ENCODE results near the gene PRH2.

PRH2 gene

DNA sequence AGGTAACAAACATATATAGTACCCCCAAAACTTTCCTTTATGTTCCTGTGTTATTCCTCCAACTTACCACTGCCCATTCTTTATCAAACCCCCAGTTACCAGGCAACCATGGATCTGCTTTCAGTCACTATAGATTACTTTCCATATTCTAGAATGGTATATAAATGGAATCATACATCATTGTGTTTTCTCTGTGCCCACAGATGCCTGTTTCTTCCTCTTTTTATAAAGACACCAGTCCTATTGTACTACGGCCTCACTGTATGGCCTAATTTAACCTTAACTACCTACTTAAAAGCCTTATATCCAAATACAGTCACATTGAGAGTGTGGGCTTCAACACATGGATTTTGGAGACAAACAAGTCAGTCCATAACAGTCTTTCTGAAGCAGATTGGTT is 7.5 kb downstream of the PRH2 start:
- no peak overlapping the region for H3K4me3 ChIP-seq (ENCODE audit: low read length)
- no peaks in the 10 kb centered on the region for H3K27me3 ChIP-seq (replicated peaks; ENCODE audit: insufficient read depth, low read length)
- H3F3A ChIP-seq (ENCODE audit: insufficient read depth, low read length), result no peaks in the 10 kb centered on the region
- no peaks in the 10 kb centered on the region for H3K4me1 ChIP-seq (ENCODE audit: low read length)
- H3K9me2 ChIP-seq (replicated peaks; ENCODE audit: insufficient read depth, low read length), result no peaks in the 10 kb centered on the region
- no peaks in the 10 kb centered on the region for H4K20me1 ChIP-seq (ENCODE audit: insufficient read depth, low read length)
- no peak for TF ChIP-seq EZH2 (optimal IDR thresholded peaks at IDR 0.05; ENCODE audit: low read depth, low read length)
- TF ChIP-seq, protein P1, sequence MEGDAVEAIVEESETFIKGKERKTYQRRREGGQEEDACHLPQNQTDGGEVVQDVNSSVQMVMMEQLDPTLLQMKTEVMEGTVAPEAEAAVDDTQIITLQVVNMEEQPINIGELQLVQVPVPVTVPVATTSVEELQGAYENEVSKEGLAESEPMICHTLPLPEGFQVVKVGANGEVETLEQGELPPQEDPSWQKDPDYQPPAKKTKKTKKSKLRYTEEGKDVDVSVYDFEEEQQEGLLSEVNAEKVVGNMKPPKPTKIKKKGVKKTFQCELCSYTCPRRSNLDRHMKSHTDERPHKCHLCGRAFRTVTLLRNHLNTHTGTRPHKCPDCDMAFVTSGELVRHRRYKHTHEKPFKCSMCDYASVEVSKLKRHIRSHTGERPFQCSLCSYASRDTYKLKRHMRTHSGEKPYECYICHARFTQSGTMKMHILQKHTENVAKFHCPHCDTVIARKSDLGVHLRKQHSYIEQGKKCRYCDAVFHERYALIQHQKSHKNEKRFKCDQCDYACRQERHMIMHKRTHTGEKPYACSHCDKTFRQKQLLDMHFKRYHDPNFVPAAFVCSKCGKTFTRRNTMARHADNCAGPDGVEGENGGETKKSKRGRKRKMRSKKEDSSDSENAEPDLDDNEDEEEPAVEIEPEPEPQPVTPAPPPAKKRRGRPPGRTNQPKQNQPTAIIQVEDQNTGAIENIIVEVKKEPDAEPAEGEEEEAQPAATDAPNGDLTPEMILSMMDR (IDR thresholded peaks at IDR 0.05; ENCODE audit: low read length), result no peak
- no peak for TF ChIP-seq EZH2phosphoT487 (IDR thresholded peaks at IDR 0.05; ENCODE audit: low read length)
- no peaks in the 10 kb centered on the region for H3K79me2 ChIP-seq (ENCODE audit: low read length)
- DNase-seq, result no peak
- H3K4me2 ChIP-seq (ENCODE audit: low read depth, low read length), result no peak overlapping the region
- H3K27ac ChIP-seq (ENCODE audit: low read length), result no peak overlapping the region
- H3K9ac ChIP-seq (ENCODE audit: low read length), result no peak overlapping the region
- H3K9me3 ChIP-seq (replicated peaks; ENCODE audit: insufficient read depth, low read length), result no peaks in the 10 kb centered on the region
- H2AFZ ChIP-seq (ENCODE audit: low read length), result no peak overlapping the region
- H3K36me3 ChIP-seq (replicated peaks; ENCODE audit: insufficient read depth, low read length), result no peaks in the 10 kb centered on the region

DNA sequence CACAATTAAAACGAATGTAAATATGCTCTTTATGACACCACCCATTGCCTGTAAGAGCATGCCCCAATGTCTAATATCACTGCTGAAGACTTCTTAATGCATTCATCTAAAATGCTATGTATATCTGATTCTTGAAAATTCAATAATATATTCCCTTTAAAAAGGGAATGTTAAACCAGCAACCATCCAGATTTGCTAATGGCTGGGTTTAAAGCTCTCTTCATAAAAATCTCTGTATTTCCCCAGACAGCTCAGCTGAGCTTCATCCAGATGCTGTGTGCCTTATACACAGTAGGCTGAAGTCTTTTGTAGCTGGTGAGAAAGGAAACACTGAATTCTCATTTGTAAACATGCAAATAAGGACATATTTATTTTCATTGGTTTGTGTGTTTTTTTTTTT is 10.1 kb downstream of the PRH2 start, which contains the start of gene TAS2R14:
Gene TAS2R14 (minus strand): TSS at position 101 of the 400 bp plus-strand sequence. CDS start 56 bp downstream, at position 45.
- Histone ChIP-seq H3K4me2 (ENCODE audit: low read depth, low read length) (no peak within 1 kb of the TSS), H3K4me3 (ENCODE audit: low read length) (no peak within 1 kb of the TSS), H3K9me3 (replicated peaks; ENCODE audit: insufficient read depth, low read length) (no peaks in the 10 kb centered on the region), H3K9me2 (replicated peaks; ENCODE audit: insufficient read depth, low read length) (no peaks in the 10 kb centered on the region), H3K4me1 (ENCODE audit: low read length) (peaks cover 7% of the 10 kb centered on the region; the same call in 1 of the 2 replicates), H3K27me3 (replicated peaks; ENCODE audit: insufficient read depth, low read length) (no peaks in the 10 kb centered on the region), H4K20me1 (ENCODE audit: insufficient read depth, low read length) (no peaks in the 10 kb centered on the region), H3K79me2 (ENCODE audit: low read length) (no peaks in the 10 kb centered on the region), H2AFZ (ENCODE audit: low read length) (no peak within 1 kb of the TSS), H3F3A (ENCODE audit: insufficient read depth, low read length) (no peaks in the 10 kb centered on the region), H3K9ac (ENCODE audit: low read length) (no peak within 1 kb of the TSS), H3K27ac (ENCODE audit: low read length) (no peak within 1 kb of the TSS), H3K36me3 (replicated peaks; ENCODE audit: insufficient read depth, low read length) (no peaks in the 10 kb centered on the region)
- no peak for DNase-seq
- TF ChIP-seq, protein P1 (IDR thresholded peaks at IDR 0.05; ENCODE audit: low read length), result no peak
- TF ChIP-seq EZH2 (optimal IDR thresholded peaks at IDR 0.05; ENCODE audit: low read depth, low read length) (no peak), EZH2phosphoT487 (IDR thresholded peaks at IDR 0.05; ENCODE audit: low read length) (no peak)

DNA sequence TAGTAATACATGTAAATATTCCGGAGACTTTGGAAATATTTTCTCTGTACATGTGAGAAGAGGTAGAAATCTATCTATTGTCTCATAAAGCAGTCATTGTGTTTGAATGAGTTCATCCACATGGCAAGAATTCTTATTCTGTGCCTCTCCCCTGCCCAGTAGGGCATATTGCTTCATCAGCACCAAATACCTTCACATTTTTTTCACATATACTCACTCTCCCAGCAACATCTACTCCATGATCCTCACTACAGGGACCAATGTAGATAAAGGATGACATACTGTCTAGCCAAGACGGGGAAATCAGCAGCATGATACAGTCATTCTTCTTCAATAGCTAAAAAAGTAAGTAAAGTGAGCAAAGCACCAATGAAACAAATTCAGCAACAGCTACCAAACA is 11.4 kb downstream of the PRH2 start:
- Histone ChIP-seq H3K9ac (ENCODE audit: low read length) (no peak overlapping the region), H3K4me1 (ENCODE audit: low read length) (peaks cover 7% of the 10 kb centered on the region; the same call in 1 of the 2 replicates), H3K79me2 (ENCODE audit: low read length) (no peaks in the 10 kb centered on the region), H3K36me3 (replicated peaks; ENCODE audit: insufficient read depth, low read length) (no peaks in the 10 kb centered on the region), H3K9me2 (replicated peaks; ENCODE audit: insufficient read depth, low read length) (no peaks in the 10 kb centered on the region), H3F3A (ENCODE audit: insufficient read depth, low read length) (no peaks in the 10 kb centered on the region), H3K27me3 (replicated peaks; ENCODE audit: insufficient read depth, low read length) (no peaks in the 10 kb centered on the region), H3K27ac (ENCODE audit: low read length) (no peak overlapping the region), H3K9me3 (replicated peaks; ENCODE audit: insufficient read depth, low read length) (no peaks in the 10 kb centered on the region), H3K4me3 (ENCODE audit: low read length) (no peak overlapping the region), H4K20me1 (ENCODE audit: insufficient read depth, low read length) (no peaks in the 10 kb centered on the region), H3K4me2 (ENCODE audit: low read depth, low read length) (no peak overlapping the region), H2AFZ (ENCODE audit: low read length) (no peak overlapping the region)
- TF ChIP-seq EZH2phosphoT487 (IDR thresholded peaks at IDR 0.05; ENCODE audit: low read length), result no peak
- TF ChIP-seq, protein P1 (IDR thresholded peaks at IDR 0.05; ENCODE audit: low read length), result no peak
- no peak for TF ChIP-seq EZH2 (optimal IDR thresholded peaks at IDR 0.05; ENCODE audit: low read depth, low read length)
- DNase-seq, result no peak
